Mesothelial cell of epicardium (in vitro differentiated cells): ENCODE results near the gene SPATA16. TPM values are rescaled to one million over a fixed set of nuclear protein-coding genes. Genes with fewer than 3 reads are reported as not detected.
"Not testable (repeated sequence)": the region's sequence is repeated elsewhere in the genome, so short reads cannot be mapped to it uniquely, and the experiment has no call there.

Experiments used
- DNase-seq, 2 experiments: peaks; one replicate each; pipeline ENCODE4 v3.0.0; 2021; ENCODE audit warnings: low spot score in 2 of 2; ENCODE audit not compliant: unreplicated experiment in 2 of 2
- H3K27ac Mint-ChIP-seq: 2 replicates; pipeline ENCODE4 v1.8.0; 2021; ENCODE audit warnings: mixed read lengths
- H3K27me3 Mint-ChIP-seq: 2 replicates; pipeline ENCODE4 v1.8.0; 2021; ENCODE audit warnings: low read depth, mixed read lengths
- H3K36me3 Mint-ChIP-seq: 2 replicates; pipeline ENCODE4 v1.8.0; 2021; ENCODE audit warnings: mixed read lengths
- H3K4me1 Mint-ChIP-seq: 2 replicates; pipeline ENCODE4 v1.8.0; 2021; ENCODE audit warnings: mixed read lengths
- H3K4me3 Mint-ChIP-seq: 2 replicates; pipeline ENCODE4 v1.8.0; 2021; ENCODE audit warnings: mild to moderate bottlenecking, moderate library complexity, mixed read lengths
- H3K9me3 Mint-ChIP-seq: 2 replicates; pipeline ENCODE4 v1.8.0; 2021; ENCODE audit warnings: mixed read lengths
- CTCF ChIP-seq: fragments of 200-600 bp; sonication (generic); IDR thresholded peaks from one replicate; pipeline ENCODE4 v1.5.0; 2021; ENCODE audit warnings: antibody characterized with exemption; ENCODE audit not compliant: unreplicated experiment
- total RNA-seq: library from RNA; stranded (reverse); gene quantifications from 3 replicates; pipeline ENCODE4 v1.2.1, GENCODE V29; 2021

SPATA16 gene
- total RNA-seq: not detected in 3 replicates

GRCh38 chr3:173140986-173141385, at the start of gene SPATA16:
Gene SPATA16, minus strand, starts transcription at chr3:173141235. Its CDS starts 23,504 bp downstream, at chr3:173117731.
- Mint-ChIP-seq H3K36me3 (no peaks in the 10 kb centered on the region), H3K4me3 (no peak within 1 kb of the TSS), H3K27me3 (no peaks in the 10 kb centered on the region), H3K4me1 (no peaks in the 10 kb centered on the region), H3K27ac (no peak within 1 kb of the TSS), H3K9me3 (no peaks in the 10 kb centered on the region)
- DNase-seq: no peak
- TF ChIP-seq CTCF: no peak

- not testable (repeated sequence) for H3K36me3 Mint-ChIP-seq, H3K27ac Mint-ChIP-seq, H3K4me1 Mint-ChIP-seq, H3K27me3 Mint-ChIP-seq, H3K4me3 Mint-ChIP-seq, DNase-seq
- peaks cover 22% of the 10 kb centered on the region for H3K9me3 Mint-ChIP-seq
Observed at GRCh38 chr3:173183022-173183421, 42.0 kb upstream of the SPATA16 start.

- H3K27me3 Mint-ChIP-seq: no peaks in the 10 kb centered on the region
- no peaks in the 10 kb centered on the region for H3K4me1 Mint-ChIP-seq
- no peak for DNase-seq
- no peak for TF ChIP-seq CTCF
- no peak overlapping the region for H3K27ac Mint-ChIP-seq
- H3K36me3 Mint-ChIP-seq: no peaks in the 10 kb centered on the region
- H3K4me3 Mint-ChIP-seq: no peak overlapping the region
- no peaks in the 10 kb centered on the region for H3K9me3 Mint-ChIP-seq
Observed at GRCh38 chr3:173173652-173174051, 32.6 kb upstream of the SPATA16 start.

GRCh38 chr3:173159139-173159538, 18.1 kb upstream of the SPATA16 start:
- H3K9me3 Mint-ChIP-seq, H3K4me3 Mint-ChIP-seq, H3K27me3 Mint-ChIP-seq, DNase-seq, H3K36me3 Mint-ChIP-seq, H3K27ac Mint-ChIP-seq, H3K4me1 Mint-ChIP-seq: not testable (repeated sequence)

- H3K9me3 Mint-ChIP-seq, H3K4me3 Mint-ChIP-seq, H3K36me3 Mint-ChIP-seq, DNase-seq, H3K4me1 Mint-ChIP-seq, H3K27ac Mint-ChIP-seq, H3K27me3 Mint-ChIP-seq: not testable (repeated sequence)
Observed at GRCh38 chr3:173156533-173156932, 15.5 kb upstream of the SPATA16 start.

- DNase-seq: no peak
- no peaks in the 10 kb centered on the region for H3K4me1 Mint-ChIP-seq
- no peak overlapping the region for H3K27ac Mint-ChIP-seq
- no peaks in the 10 kb centered on the region for H3K27me3 Mint-ChIP-seq
- peaks cover 19% of the 10 kb centered on the region for H3K9me3 Mint-ChIP-seq
- no peak overlapping the region for H3K4me3 Mint-ChIP-seq
- no peak for TF ChIP-seq CTCF
- H3K36me3 Mint-ChIP-seq: no peaks in the 10 kb centered on the region
Observed at GRCh38 chr3:173153631-173154030, 12.6 kb upstream of the SPATA16 start.

- Mint-ChIP-seq H3K4me3 (no peak overlapping the region), H3K27me3 (no peaks in the 10 kb centered on the region), H3K27ac (no peak overlapping the region), H3K9me3 (no peaks in the 10 kb centered on the region), H3K4me1 (no peaks in the 10 kb centered on the region), H3K36me3 (no peaks in the 10 kb centered on the region)
- no peak for DNase-seq
- no peak for TF ChIP-seq CTCF
Observed at GRCh38 chr3:173139420-173139819, 1.6 kb downstream of the SPATA16 start.
